HG02588 (cell line): ENCODE measurements around the gene OR4D5.
A peak's percentile ranks its signal among the peaks of the same experiment; 100 is the strongest.

Experiments used
- ATAC-seq: cut with Tn5 transposase; IDR thresholded peaks from one replicate; pipeline ENCODE4 v1.9.1; 2021; ENCODE audit warnings: mild to moderate bottlenecking, moderate library complexity; ENCODE audit not compliant: unreplicated experiment

Gene OR4D5

DNA sequence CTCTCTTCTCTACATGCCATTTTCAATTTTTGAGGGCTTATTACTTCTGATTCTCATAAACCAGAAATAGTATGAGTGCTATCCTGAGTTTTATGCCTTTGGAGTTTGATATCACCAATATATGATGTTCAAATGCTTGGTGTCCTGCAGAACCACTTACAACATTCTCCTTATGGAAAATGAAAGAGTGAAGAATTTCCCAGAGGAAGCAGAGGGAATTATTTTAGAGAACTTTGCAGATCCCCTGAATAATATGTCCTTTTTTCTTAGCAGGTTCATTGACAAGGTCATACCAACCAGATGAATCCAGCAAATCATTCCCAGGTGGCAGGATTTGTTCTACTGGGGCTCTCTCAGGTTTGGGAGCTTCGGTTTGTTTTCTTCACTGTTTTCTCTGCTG, at the start of gene OR4D5:
Gene OR4D5 (plus strand): TSS at position 301 of the 400 bp plus-strand sequence. CDS start 0 bp downstream, at position 301.
- no peak for ATAC-seq

DNA sequence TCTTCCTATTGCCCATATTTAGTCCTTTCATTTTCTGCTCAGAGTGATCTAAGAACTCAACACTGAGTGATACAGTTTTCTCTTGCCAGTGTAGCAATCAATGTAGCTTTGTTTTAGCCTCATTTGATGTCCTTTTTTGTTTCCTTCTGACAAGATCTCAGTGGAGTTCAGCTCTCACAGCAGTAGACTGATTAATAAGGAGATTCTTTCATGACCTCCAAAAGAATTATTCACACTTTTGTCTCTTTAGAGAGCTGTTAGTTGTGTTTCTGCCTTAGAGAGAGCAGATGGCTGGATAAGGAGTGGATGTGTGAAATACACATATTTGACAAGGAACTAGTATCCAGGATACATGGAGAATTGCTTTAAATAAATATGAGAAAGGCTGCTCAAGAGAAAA, 47.4 kb upstream of the OR4D5 start:
- no peak for ATAC-seq

DNA sequence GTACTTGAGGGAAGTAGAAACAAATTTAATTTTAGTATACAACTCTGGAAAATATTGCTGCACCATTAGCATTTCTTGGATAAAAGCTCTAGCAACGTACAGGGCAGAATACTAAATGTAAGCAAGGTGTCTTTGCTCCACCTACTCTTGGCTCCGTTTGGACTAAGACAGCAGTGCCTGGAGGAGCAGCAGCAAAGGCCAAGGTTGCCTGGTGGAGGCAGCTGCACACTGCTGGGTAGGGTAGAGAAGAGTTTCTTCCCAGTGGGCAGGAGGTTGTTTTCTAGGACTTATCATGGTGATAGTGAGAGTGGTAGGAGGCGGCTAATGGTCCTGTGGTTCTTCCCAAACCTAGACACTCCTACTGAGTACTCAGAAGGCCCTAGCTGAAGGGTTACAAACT, 39.6 kb upstream of the OR4D5 start:
- no peak for ATAC-seq

DNA sequence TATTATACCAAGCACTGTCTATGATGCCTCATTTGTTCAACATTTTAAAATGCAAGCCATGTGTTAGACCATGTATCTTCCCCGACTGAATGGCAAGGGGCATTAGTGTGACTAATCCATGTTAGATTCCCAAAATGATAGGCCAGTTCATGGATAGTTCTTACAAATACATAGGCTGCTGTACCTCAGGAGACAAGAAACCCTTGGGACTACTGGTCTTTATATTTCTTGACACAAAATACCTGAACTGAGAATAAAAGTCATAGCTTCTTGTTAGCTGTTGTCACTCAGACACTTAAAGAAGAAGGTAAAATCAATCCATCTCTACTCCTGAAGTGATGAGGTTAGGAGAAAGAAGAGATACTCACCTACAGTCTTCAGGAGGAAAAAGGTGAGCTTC, 37.5 kb upstream of the OR4D5 start, which contains the start of gene OR8D4:
Gene OR8D4 (plus strand): TSS at position 301 of the 400 bp plus-strand sequence. CDS start 4,265 bp downstream, outside the sequence.
- no peak for ATAC-seq

DNA sequence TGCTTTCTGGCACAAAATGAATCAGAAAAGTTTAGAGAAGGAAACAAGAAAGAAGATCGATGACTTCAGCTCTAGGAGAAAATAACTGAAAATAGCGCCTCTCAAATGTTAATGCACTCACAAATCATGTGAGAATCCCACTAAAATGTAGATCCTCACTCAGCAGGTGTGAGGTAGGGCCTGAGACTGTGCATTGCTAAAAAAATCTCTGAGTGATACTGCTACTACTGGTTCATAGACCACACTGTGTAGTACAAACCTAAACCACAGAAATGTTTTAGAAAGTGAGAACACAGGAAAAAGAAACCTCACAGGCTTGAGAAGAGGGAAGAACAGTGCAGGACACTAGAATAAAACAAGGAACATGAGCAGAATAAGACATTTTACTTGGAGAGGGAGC, 35.5 kb upstream of the OR4D5 start:
- ATAC-seq: peak; percentile 72

DNA sequence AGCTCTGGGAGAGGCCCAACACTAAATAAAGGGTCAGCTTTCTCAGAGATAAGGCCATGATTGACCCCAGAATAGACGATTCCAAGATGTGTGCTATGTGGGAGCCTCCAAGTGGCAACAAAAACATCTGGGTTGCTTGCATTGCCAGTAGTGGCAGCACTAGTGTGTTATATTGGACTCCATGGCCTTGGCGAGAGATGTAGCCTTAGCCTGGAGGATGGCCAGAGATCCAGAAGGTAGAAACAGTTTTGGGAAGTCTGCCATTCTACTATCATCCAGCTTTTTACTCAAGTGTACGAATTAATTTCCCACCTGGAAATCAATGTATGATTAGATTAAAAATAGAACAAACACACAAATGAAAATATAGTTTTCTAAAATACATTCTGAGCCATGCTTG, 34.5 kb upstream of the OR4D5 start:
- no peak for ATAC-seq

DNA sequence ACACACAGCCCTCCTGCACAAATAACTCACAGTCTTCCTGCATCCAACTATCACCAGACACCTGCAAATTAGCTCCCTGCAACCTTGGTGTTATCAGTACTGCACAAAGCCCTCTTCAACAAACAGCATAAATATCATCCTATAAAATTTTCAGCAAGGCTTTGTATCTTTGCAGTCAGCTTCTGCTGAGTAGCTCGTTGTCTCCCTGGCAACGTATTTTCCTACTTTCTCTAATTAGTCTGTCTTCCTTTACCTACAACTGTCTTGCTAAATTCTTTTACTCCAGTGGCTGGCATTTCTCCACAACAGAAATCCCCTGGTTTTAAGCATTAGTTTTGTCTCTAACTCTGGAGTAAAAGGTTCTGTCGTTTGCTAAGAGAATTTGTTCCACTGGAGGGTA, 33.6 kb upstream of the OR4D5 start:
- no peak for ATAC-seq

DNA sequence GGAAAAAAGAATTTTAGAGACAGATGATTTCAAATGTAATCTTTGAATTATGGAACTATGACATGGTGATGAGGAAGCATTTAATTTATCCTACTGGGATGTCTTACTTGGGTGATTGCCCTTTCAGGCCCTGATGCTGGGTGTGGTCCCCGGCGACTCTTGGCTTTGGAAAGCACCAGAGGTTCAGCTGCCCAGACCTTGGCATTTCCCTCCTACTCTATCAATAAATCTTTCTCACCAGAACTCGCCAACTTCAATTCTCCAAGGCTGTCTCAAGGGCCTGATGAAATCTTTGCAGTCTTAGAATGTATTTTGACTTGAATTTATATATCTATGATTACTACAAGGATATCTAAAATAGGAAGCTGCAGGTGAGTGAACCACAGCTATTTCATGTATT, 18.5 kb upstream of the OR4D5 start:
- ATAC-seq: no peak

DNA sequence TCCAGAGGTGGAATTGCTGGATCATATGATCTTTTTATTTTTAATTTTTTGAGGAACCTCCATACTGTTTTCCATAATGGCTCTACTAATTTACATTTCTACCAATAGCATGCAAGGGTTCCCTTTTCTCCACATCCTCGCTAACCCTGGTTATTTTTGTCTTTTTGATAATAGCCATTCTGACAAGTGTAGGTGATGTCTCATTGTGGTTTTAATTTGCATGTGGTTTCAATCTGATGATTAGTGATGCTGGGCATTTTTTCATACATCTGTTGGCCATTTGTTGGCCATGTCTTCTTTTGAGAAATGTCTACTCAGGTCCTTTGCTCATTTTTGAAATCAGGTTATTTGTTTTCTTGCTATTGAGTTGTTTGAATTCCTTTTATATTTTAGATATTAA, 15.4 kb upstream of the OR4D5 start:
- ATAC-seq: no peak

DNA sequence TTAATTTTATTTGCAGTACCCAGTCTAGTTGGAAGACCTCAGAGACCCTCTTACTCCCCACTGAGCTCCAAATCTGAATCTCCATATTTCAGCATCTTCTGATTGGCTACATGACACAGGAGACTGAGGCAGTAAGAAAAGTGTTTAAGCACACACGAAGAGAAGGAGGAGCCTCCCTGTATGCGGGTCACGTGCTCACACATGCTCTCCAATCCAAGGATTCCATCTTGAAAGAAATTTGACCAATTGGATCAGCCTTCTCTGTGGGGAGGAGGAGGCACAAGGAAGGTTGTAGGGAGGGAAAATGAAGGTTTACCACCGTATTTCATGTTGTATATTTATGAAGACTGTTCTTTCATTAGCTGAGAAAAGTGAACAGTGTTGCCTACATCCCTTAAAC, 3.0 kb downstream of the OR4D5 start:
- no peak for ATAC-seq

DNA sequence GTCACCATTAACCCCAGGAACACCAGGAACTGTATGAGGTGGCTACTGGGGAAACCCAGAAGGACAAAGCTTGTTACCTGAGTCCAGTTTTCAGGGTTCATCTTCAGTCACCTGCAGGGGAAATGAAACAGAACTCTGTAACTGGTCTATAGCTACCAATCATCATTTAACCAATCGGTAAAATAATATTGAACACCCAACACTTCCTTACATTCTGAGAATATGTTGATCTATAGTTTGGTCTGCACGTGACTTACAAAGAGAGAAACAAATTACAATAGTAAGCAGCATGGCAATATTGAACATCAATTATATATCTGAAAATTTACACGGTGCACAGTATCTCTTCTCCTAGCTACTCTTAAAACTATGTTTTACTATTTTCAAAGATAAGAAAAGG, 4.3 kb downstream of the OR4D5 start, which contains the start of gene OR6T1:
Gene OR6T1 (minus strand): TSS at position 101 of the 400 bp plus-strand sequence. CDS start 0 bp downstream, at position 101.
- no peak for ATAC-seq

DNA sequence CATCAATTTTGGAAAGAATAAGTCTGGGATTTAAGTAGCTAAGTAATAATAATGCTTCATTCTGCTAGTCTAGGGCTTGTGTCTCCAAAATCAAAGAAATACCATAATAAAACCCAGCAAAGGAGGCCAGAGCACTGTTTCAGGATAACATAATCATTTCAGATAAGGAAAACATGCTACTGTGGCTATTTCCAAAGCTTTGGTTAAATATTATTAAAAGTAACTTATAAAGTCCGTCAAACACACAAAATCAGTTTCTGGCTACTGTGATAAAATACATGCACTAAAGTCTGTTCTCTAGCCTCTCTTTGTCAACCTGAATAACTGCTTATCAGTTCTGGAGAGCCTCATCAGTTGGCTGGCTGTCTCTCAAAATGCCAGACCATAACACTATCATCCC, 5.7 kb downstream of the OR4D5 start:
- no peak for ATAC-seq

DNA sequence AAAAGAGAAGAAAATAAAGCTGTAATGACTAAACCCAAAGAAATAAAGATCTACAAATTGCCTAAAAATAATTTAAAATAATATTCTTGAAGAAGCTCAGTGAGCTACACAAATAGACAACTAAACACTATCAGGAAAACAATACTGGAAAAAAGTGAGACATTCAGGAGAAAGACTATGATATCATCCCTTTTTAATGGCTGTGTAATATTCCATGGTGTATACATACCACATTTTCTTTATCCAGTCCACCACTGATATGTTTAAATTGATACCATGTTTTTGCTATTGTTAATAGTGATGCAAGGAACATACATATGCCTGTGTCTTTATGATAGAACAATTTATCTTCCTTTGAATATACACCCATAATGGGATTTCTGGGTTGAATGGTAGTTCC, 17.3 kb downstream of the OR4D5 start:
- no peak for ATAC-seq

DNA sequence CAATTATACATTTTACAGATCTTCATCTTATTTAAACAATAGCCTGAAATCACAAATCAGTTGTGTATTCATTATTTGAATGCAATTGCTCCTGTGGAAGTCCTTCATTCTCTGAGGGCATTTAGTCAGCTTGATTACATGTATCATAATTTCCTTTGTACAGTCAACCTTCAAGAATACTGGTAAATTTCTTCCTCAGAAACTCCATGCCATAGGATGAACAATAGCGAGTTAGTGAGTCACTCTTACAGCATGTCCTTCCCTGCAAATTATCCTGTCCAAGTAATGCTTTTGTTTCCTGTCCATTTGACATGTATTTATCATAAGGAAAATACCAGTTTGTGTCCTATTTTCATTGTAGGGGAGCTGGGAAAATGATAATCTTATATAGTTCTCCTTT, 34.4 kb downstream of the OR4D5 start:
- ATAC-seq: no peak

DNA sequence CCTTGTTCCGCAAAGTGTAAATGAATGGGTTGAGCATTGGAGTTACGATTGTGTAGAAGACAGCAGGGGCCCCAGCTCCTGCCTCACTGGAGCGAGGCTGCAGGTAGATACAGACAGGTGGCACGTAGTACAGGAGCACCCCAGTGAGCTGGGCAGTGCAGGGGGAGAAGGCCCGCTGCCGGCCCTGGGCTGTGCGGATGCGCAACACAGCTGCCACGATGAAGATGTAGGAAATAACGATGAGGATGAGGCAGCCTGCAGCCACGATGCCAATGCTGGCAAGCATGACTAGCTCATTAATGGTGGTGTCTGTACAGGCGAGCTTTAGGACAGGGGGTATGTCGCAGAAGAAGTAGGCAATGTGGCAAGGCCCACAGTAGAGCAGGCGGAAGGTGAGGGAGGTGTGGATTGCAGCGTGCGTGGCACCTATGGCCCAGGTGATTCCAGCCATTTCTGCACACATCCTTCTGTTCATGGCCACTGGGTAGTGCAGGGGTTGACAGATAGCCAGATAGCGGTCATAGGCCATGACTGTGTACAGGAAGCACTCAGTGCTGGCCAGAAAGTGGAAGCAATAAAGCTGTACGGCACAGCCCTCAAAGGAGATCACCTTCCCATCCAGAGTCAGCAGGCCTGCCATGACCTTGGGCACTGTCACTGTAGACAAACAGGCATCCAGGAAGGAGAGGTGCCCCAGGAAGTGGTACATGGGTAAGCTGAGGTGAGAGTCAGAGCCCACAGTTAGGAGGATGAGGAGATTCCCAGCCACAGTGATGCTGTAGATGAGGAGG, 37.5 kb downstream of the OR4D5 start:
- ATAC-seq: no peak

DNA sequence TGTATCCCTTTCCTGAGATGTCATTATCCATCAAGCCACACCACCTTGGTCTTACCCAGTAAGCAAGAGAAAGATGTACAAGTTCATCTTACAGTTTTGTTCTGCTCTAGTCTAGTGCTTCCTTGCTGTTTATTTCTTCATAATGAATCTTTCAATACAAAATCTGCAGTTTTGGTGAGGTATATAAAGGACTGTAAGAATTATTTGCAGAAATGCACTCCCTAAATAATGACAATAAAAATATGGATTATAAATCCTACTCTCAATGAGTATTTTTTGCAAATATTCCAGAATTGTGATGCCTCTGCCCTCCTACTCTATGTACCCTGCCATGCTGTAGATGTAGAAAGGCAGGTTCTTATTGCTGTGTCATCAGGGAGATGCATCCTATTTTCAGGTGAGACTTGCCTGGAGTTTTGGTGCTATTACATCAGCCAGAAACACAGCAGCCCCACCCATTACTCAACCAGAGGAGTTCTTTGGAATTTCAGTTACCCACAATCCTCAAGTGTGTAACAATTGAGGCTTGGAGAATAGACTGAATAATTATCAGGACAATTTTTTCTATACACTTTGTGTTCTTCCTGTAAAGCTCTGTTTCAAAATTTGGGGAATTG, 38.4 kb downstream of the OR4D5 start, which contains the start of gene OR10S1:
Gene OR10S1 (minus strand): TSS at position 51 of the 617 bp plus-strand sequence. CDS start 117 bp downstream, outside the sequence.
- no peak for ATAC-seq

DNA sequence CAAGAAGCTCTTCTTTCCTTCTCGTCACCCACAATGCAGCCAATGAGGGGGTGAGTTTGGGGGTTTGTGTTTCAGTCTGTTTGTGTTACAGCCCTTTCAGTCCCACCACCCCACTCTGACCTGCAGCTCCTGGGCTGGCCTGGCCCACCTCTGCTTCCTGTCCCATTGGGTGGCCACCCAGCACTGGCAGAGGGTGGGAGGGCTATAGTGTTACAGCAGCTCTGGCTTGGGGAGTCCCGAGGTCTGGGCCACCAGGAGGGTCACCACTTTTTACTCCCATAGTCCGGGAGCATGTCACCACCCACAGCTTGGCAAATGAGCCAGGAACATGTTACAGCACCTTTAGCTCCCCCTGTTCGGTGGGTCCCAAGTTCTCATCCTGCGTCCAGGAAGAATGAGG, 39.9 kb downstream of the OR4D5 start:
- ATAC-seq: no peak
